ENCODE measurements around the gene TMA7. TPM values are rescaled to one million over a fixed set of nuclear protein-coding genes. Genes with fewer than 3 reads are reported as not detected.

Gene TMA7
- total and polyA plus RNA-seq, 2 of the 13 experiments (the other 11 are each of a cell fraction or from before 2014, with no cell fraction given) = 100 to 486 TPM

- TF ChIP-seq TBX3 (IDR thresholded peaks at IDR 0.05; ENCODE audit: borderline replicate concordance) (no peak), ZNF446 (CRISPR knock-in tag; IDR thresholded peaks at IDR 0.05) (peak; percentile 45; the same call in 1 of the 2 replicates), MIER3 (CRISPR knock-in tag; IDR thresholded peaks at IDR 0.05; ENCODE audit: borderline replicate concordance) (peak; percentile 89), TEAD2 (CRISPR knock-in tag; IDR thresholded peaks at IDR 0.05) (no peak), TCF7 (IDR thresholded peaks at IDR 0.05; ENCODE audit: low read depth) (no peak), CREM (IDR thresholded peaks at IDR 0.05) (peak; percentile 93), CREM (CRISPR knock-in tag; IDR thresholded peaks at IDR 0.05) (peak; percentile 33; the same call in 1 of the 2 replicates), ZNF580 (CRISPR knock-in tag; IDR thresholded peaks at IDR 0.05; ENCODE audit: borderline replicate concordance, low read depth) (peak; percentile 88), ZFP36 (IDR thresholded peaks at IDR 0.05; ENCODE audit: borderline replicate concordance, low read depth, low read length, partially characterized antibody) (no peak), CREBL2 (CRISPR knock-in tag; IDR thresholded peaks at IDR 0.05; ENCODE audit: borderline replicate concordance) (no peak; the same call in 1 of the 2 replicates), NFYB (CRISPR knock-in tag; IDR thresholded peaks at IDR 0.05) (peak; percentile 98), ARID4A (CRISPR knock-in tag; IDR thresholded peaks at IDR 0.05; ENCODE audit: borderline replicate concordance) (peak; percentile 91), BRF2 (CRISPR knock-in tag; IDR thresholded peaks at IDR 0.05) (peak; percentile 76; the same call in 1 of the 2 replicates), ZNF451 (CRISPR knock-in tag; IDR thresholded peaks at IDR 0.05) (peak; percentile 89; the same call in 1 of the 2 replicates), TFE3 (CRISPR knock-in tag; IDR thresholded peaks at IDR 0.05) (peak; percentile 48), ZNF468 (CRISPR knock-in tag; IDR thresholded peaks at IDR 0.05) (no peak)
These were observed at the start of gene TMA7, which contains the start of gene CCDC51 (continued) for GRCh38 chr3:48439820-48440589.
